HTERT RPE-1 (cell line): Measurements from ENCODE around the gene THSD7A.

Source experiments
- in situ Hi-C: fragments of 300-500 bp; cut with MboI; formaldehyde crosslinking; loops from 4 replicates; pipeline ENCODE4 v1.14.3; 2020; ENCODE audit warnings: low sequenced_read_pairs

Gene THSD7A

GRCh38 chr7:11355399-11356005 is 476.5 kb downstream of the THSD7A start:
- in situ Hi-C loops = no loop called here

GRCh38 chr7:11346302-11346701 is 485.7 kb downstream of the THSD7A start:
- in situ Hi-C loops = no loop called here

- in situ Hi-C loops = no loop called here
Observed at GRCh38 chr7:11345621-11346020, 486.4 kb downstream of the THSD7A start.

- in situ Hi-C loops = no loop called here
Observed at GRCh38 chr7:11343818-11344413, 488.1 kb downstream of the THSD7A start.

- in situ Hi-C loops = no loop called here
Observed at GRCh38 chr7:11343136-11343535, 488.9 kb downstream of the THSD7A start.

GRCh38 chr7:11341285-11341944 is 490.6 kb downstream of the THSD7A start:
- in situ Hi-C loops = no loop called here

GRCh38 chr7:11336432-11336831 is 495.6 kb downstream of the THSD7A start:
- in situ Hi-C loops = no loop called here

GRCh38 chr7:11335947-11336346 is 496.1 kb downstream of the THSD7A start:
- in situ Hi-C loops = no loop called here

GRCh38 chr7:11332865-11333228 is 499.2 kb downstream of the THSD7A start:
- in situ Hi-C loops = no loop called here

GRCh38 chr7:11332186-11332864 is 499.7 kb downstream of the THSD7A start:
- in situ Hi-C loops = no loop called here

GRCh38 chr7:11331128-11332102 is 500.6 kb downstream of the THSD7A start:
- in situ Hi-C loops = no loop called here

- in situ Hi-C loops = no loop called here
Observed at GRCh38 chr7:11330717-11331116, 501.3 kb downstream of the THSD7A start.

GRCh38 chr7:11330208-11330607 is 501.8 kb downstream of the THSD7A start:
- in situ Hi-C loops = no loop called here

GRCh38 chr7:11329626-11330025 is 502.4 kb downstream of the THSD7A start:
- in situ Hi-C loops = no loop called here

GRCh38 chr7:11328309-11328708 is 503.7 kb downstream of the THSD7A start:
- in situ Hi-C loops = no loop called here

- in situ Hi-C loops = no loop called here
Observed at GRCh38 chr7:11327633-11328032, 504.4 kb downstream of the THSD7A start.
